ENCODE data around the gene EIF2S3. TPM values are rescaled to one million over a fixed set of nuclear protein-coding genes. Genes with fewer than 3 reads are reported as not detected.

The EIF2S3 gene
- total and polyA plus RNA-seq, 2 of the 4 experiments (the other 2 are of a cell fraction) = 97.9 to 416 TPM

DNA sequence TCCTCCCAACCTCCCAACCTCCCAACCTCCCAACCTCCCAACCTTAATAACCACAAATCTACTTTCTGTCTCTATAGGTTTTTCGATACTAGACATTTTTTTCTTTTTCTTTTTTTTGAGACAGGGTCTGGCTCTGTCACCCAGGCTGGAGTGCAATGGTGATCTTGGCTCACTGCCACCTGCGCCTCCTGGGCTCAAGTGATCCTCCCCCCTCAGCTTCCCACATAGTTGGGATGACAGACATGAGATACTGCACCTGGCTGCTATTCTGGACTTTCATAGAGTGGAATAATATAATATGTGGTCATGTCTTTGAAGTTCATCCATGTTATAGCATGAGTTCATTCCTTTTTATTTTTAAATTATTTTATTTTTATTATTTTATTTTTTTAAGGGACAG, 55.3 kb downstream of the EIF2S3 start:
- Histone ChIP-seq H2AK5ac (ENCODE audit: low read depth, low read length) (no peak overlapping the region), H4K5ac (ENCODE audit: low read depth, low read length) (no peak overlapping the region), H3K79me1 (ENCODE audit: low read depth in 1 of 2, low read length in 2 of 2) (no peaks in the 10 kb centered on the region), H3K23ac (ENCODE audit: low read depth, low read length) (no peak overlapping the region), H3K4ac (ENCODE audit: low read depth, low read length) (no peak overlapping the region), H2BK20ac (ENCODE audit: low read depth, low read length) (no peak overlapping the region), H3K56ac (ENCODE audit: extremely low read depth, insufficient read depth, low read length) (no peak overlapping the region), H3K9me1 (ENCODE audit: insufficient read depth, low read length) (no peaks in the 10 kb centered on the region), H2AFZ (replicated peaks; ENCODE audit: low read length, poor library complexity) (no peak overlapping the region), H2AK9ac (replicated peaks; ENCODE audit: low read depth, low read length, poor library complexity) (no peak overlapping the region), H3K36me3 (ENCODE audit: control insufficient read depth, insufficient read depth, low read length) (no peaks in the 10 kb centered on the region), H3K14ac (replicated peaks; ENCODE audit: low read depth, low read length) (no peak overlapping the region), H3K4me2 (ENCODE audit: low read depth, low read length) (no peak overlapping the region), H4K20me1 (ENCODE audit: insufficient read depth, low read length) (no peaks in the 10 kb centered on the region), H4K91ac (ENCODE audit: insufficient read depth, low read depth, low read length) (no peak overlapping the region), H3K9ac (ENCODE audit: low read depth, low read length) (no peak overlapping the region), H2BK5ac (ENCODE audit: low read depth, low read length, poor library complexity, severe bottlenecking) (no peak overlapping the region), H2BK120ac (ENCODE audit: low read depth, low read length) (no peak overlapping the region), H3K27me3 (ENCODE audit: control insufficient read depth, insufficient read depth, low read length) (peaks cover 1% of the 10 kb centered on the region; the same call in 1 of the 2 replicates), H3K9me3 (ENCODE audit: control insufficient read depth, insufficient read depth, low read length) (no peaks in the 10 kb centered on the region), H3K4me3 (ENCODE audit: insufficient read depth, low read depth, low read length) (no peak overlapping the region), H3K18ac (ENCODE audit: low read depth, low read length) (no peak overlapping the region), H3K27ac (ENCODE audit: insufficient read depth, low read length) (no peak overlapping the region), H3K4me1 (ENCODE audit: control insufficient read depth, insufficient read depth, low read length) (peaks cover 7% of the 10 kb centered on the region), H2BK15ac (ENCODE audit: low read depth, low read length) (no peak overlapping the region), H4K8ac (ENCODE audit: low read depth in 2 of 2, low read length in 2 of 2) (no peak overlapping the region)
- no TSS peak for BruUV-seq (replicated peaks)
- in situ Hi-C loops (cut with MboI; ENCODE audit: low sequenced_read_pairs) (no loop called here), dilution Hi-C loops (cut with HindIII; ENCODE audit: low sequenced_read_pairs, unreplicated experiment) (no loop called here), intact Hi-C loops (cut with micrococcal nuclease) (no loop called here)
- ChIA-PET POLR2A (ENCODE audit: unreplicated experiment) (no interaction called here), CTCF (no interaction called here)
- DNase-seq (no peak), ATAC-seq (ENCODE audit: low read depth) (no peak)
- 20 to 100% methylated on average over 1 of the region's 2 CpGs for WGBS, 2 experiments (ENCODE audit: extremely low coverage in 2 of 2, insufficient read length in 1 of 2)
- TF ChIP-seq SMC3 (IDR thresholded peaks at IDR 0.05; ENCODE audit: low read depth, low read length) (no peak), RFX5 (IDR thresholded peaks at IDR 0.05; ENCODE audit: low read depth, low read length) (no peak), FOS (IDR thresholded peaks at IDR 0.05; ENCODE audit: low read depth, low read length) (no peak), RCOR1 (IDR thresholded peaks at IDR 0.05; ENCODE audit: insufficient replicate concordance, low read length) (no peak), BHLHE40 (IDR thresholded peaks at IDR 0.05; ENCODE audit: low read depth, low read length) (no peak), NFE2L2 (IDR thresholded peaks at IDR 0.05; ENCODE audit: low read depth, low read length) (no peak)
